Stimulated activated CD4-positive, alpha-beta T cell treated with anti-CD3 and anti-CD28 coated beads, Interleukin-15, amount 100 ng/mL, for 1 hour (primary cell): ENCODE results near the gene KDM2A.
A peak's percentile ranks its signal among the peaks of the same experiment; 100 is the strongest.

ENCODE experiments used
- DNase-seq, 2 donors: peaks; one replicate each; pipeline ENCODE4 v3.0.0-alpha.2; 2020; ENCODE audit warnings: low read depth in 1 of 2, low spot score in 1 of 2

Gene KDM2A

GRCh38 chr11:67282876-67283371 lies 163.9 kb downstream of the KDM2A start:
- no peak for DNase-seq

- DNase-seq: no peak
These were observed 164.5 kb downstream of the KDM2A start for GRCh38 chr11:67283481-67283963.

GRCh38 chr11:67284811-67285540 lies 165.9 kb downstream of the KDM2A start:
- no peak for DNase-seq

- DNase-seq: no peak
These were observed 166.8 kb downstream of the KDM2A start for GRCh38 chr11:67285541-67286498.

GRCh38 chr11:67286621-67287333 lies 167.7 kb downstream of the KDM2A start:
- DNase-seq: no peak

- DNase-seq: no peak
These were observed 168.5 kb downstream of the KDM2A start for GRCh38 chr11:67287355-67288197.

- no peak for DNase-seq
These were observed 169.1 kb downstream of the KDM2A start for GRCh38 chr11:67288198-67288451.

- peak; percentile 79 to 84 for DNase-seq
These were observed 169.6 kb downstream of the KDM2A start for GRCh38 chr11:67288452-67289225.

- DNase-seq: no peak
These were observed 170.2 kb downstream of the KDM2A start, which contains the start of gene ANKRD13D for GRCh38 chr11:67289226-67289650. TSS of gene ANKRD13D (plus strand) at chr11:67289303. CDS start at chr11:67289461, 158 bp downstream.

GRCh38 chr11:67289651-67290479 lies 170.8 kb downstream of the KDM2A start:
- no peak for DNase-seq

- no peak for DNase-seq
These were observed 171.7 kb downstream of the KDM2A start for GRCh38 chr11:67290801-67291200.

- no peak for DNase-seq
These were observed 172.7 kb downstream of the KDM2A start for GRCh38 chr11:67291481-67292381.

- no peak for DNase-seq
These were observed 173.6 kb downstream of the KDM2A start for GRCh38 chr11:67292671-67293070.

GRCh38 chr11:67293090-67293489 lies 174.0 kb downstream of the KDM2A start:
- no peak for DNase-seq

GRCh38 chr11:67295846-67296245 lies 176.8 kb downstream of the KDM2A start:
- DNase-seq: no peak

- no peak for DNase-seq
These were observed 179.7 kb downstream of the KDM2A start for GRCh38 chr11:67298786-67299185.

- no peak for DNase-seq
These were observed 180.6 kb downstream of the KDM2A start for GRCh38 chr11:67299471-67300191.
